HG02840 (cell line): Measurements from ENCODE around the gene ZBTB42.

Source experiments
- ATAC-seq: cut with Tn5 transposase; IDR thresholded peaks from one replicate; pipeline ENCODE4 v1.9.1; 2021; ENCODE audit warnings: mild to moderate bottlenecking, moderate library complexity, moderate number of reproducible peaks; ENCODE audit not compliant: unreplicated experiment, low FRiP score

The ZBTB42 gene

GRCh38 chr14:104792945-104793702, 7.8 kb upstream of the ZBTB42 start:
- no peak for ATAC-seq

- no peak for ATAC-seq
Observed at GRCh38 chr14:104793703-104793959, 7.3 kb upstream of the ZBTB42 start.

- ATAC-seq: no peak
Observed at GRCh38 chr14:104794099-104794498, 6.8 kb upstream of the ZBTB42 start.

GRCh38 chr14:104794631-104794992, 6.3 kb upstream of the ZBTB42 start:
- ATAC-seq: no peak

GRCh38 chr14:104794993-104795780, 5.7 kb upstream of the ZBTB42 start, which contains the start of gene AKT1:
Gene AKT1, minus strand, starts transcription at chr14:104795748. Its CDS starts 3,105 bp downstream, at chr14:104792643.
- peak; percentile 20 for ATAC-seq

GRCh38 chr14:104795781-104796686, 4.9 kb upstream of the ZBTB42 start:
- ATAC-seq: peak; percentile 34

- ATAC-seq: no peak
Observed at GRCh38 chr14:104796687-104797081, 4.2 kb upstream of the ZBTB42 start.

- no peak for ATAC-seq
Observed at GRCh38 chr14:104797115-104798044, 3.5 kb upstream of the ZBTB42 start.

GRCh38 chr14:104798300-104799243, 2.3 kb upstream of the ZBTB42 start:
- ATAC-seq: no peak

- ATAC-seq: no peak
Observed at GRCh38 chr14:104799244-104800014, 1.5 kb upstream of the ZBTB42 start.

GRCh38 chr14:104800015-104800770, 708 bp upstream of the ZBTB42 start:
- no peak for ATAC-seq

- no peak for ATAC-seq
Observed at GRCh38 chr14:104801520-104802393, 856 bp downstream of the ZBTB42 start.

- no peak for ATAC-seq
Observed at GRCh38 chr14:104802394-104803184, 1.7 kb downstream of the ZBTB42 start.

- ATAC-seq: no peak
Observed at GRCh38 chr14:104803280-104803911, 2.5 kb downstream of the ZBTB42 start.

GRCh38 chr14:104803912-104804410, 3.1 kb downstream of the ZBTB42 start:
- no peak for ATAC-seq
